GM19372 (cell line): Measurements from ENCODE around the gene TOGARAM2.
"Not testable (repeated sequence)": the region's sequence is repeated elsewhere in the genome, so short reads cannot be mapped to it uniquely, and the experiment has no call there.

ENCODE experiments used
- ATAC-seq: cut with Tn5 transposase; IDR thresholded peaks from one replicate; pipeline ENCODE4 v1.9.1; 2021; ENCODE audit warnings: mild to moderate bottlenecking, low read depth, moderate library complexity; ENCODE audit not compliant: unreplicated experiment

Gene TOGARAM2

GRCh38 chr2:29066997-29067605, 86.0 kb downstream of the TOGARAM2 start:
- ATAC-seq, result no peak

- no peak for ATAC-seq
Measured at GRCh38 chr2:29068513-29068912, 87.4 kb downstream of the TOGARAM2 start.

GRCh38 chr2:29070526-29070925, 89.4 kb downstream of the TOGARAM2 start:
- ATAC-seq, result no peak

- no peak for ATAC-seq
Measured at GRCh38 chr2:29071032-29071975, 90.2 kb downstream of the TOGARAM2 start.

- ATAC-seq, result no peak
Measured at GRCh38 chr2:29072251-29072650, 91.2 kb downstream of the TOGARAM2 start.

- ATAC-seq, result no peak
Measured at GRCh38 chr2:29072971-29073725, 92.0 kb downstream of the TOGARAM2 start.

- ATAC-seq, result no peak
Measured at GRCh38 chr2:29073933-29074332, 92.8 kb downstream of the TOGARAM2 start.

GRCh38 chr2:29074411-29074810, 93.3 kb downstream of the TOGARAM2 start, which contains the start of gene PCARE:
Gene PCARE, minus strand, starts transcription at chr2:29074523. Its CDS starts 262 bp downstream, at chr2:29074261.
- ATAC-seq, result no peak

GRCh38 chr2:29075894-29076705, 95.0 kb downstream of the TOGARAM2 start:
- ATAC-seq, result no peak

GRCh38 chr2:29079887-29080286, 98.8 kb downstream of the TOGARAM2 start:
- no peak for ATAC-seq

- no peak for ATAC-seq
Measured at GRCh38 chr2:29080886-29081743, 100.0 kb downstream of the TOGARAM2 start.

GRCh38 chr2:29082804-29083495, 101.9 kb downstream of the TOGARAM2 start:
- no peak for ATAC-seq

GRCh38 chr2:29084554-29084953, 103.5 kb downstream of the TOGARAM2 start:
- no peak for ATAC-seq

- ATAC-seq, result not testable (repeated sequence)
Measured at GRCh38 chr2:29090311-29090710, 109.2 kb downstream of the TOGARAM2 start.

GRCh38 chr2:29096969-29097368, 115.9 kb downstream of the TOGARAM2 start:
- no peak for ATAC-seq

- ATAC-seq, result no peak
Measured at GRCh38 chr2:29097569-29097968, 116.5 kb downstream of the TOGARAM2 start.

- ATAC-seq, result no peak
Measured at GRCh38 chr2:29100564-29100963, 119.5 kb downstream of the TOGARAM2 start.
